Measurements from ENCODE around the gene TNPO3. TPM values are rescaled to one million over a fixed set of nuclear protein-coding genes. Genes with fewer than 3 reads are reported as not detected.
"Not testable (repeated sequence)": the region's sequence is repeated elsewhere in the genome, so short reads cannot be mapped to it uniquely, and the experiment has no call there.

TNPO3 gene
- total and polyA plus RNA-seq, 2 of the 4 experiments (the other 2 are of a cell fraction), result 24.2 to 77.2 TPM

- Histone ChIP-seq H3K4me3 (ENCODE audit: insufficient read depth, low read depth, low read length) (no peak overlapping the region), H3K9me1 (ENCODE audit: insufficient read depth, low read length) (no peaks in the 10 kb centered on the region), H3K27me3 (ENCODE audit: control insufficient read depth, insufficient read depth, low read length) (peaks cover 10% of the 10 kb centered on the region), H3K4me2 (ENCODE audit: low read depth, low read length) (no peak overlapping the region), H2AK9ac (replicated peaks; ENCODE audit: low read depth, low read length, poor library complexity) (no peak overlapping the region), H2BK5ac (ENCODE audit: low read depth, low read length, poor library complexity, severe bottlenecking) (no peak overlapping the region), H3K27ac (ENCODE audit: insufficient read depth, low read length) (no peak overlapping the region), H2BK120ac (ENCODE audit: low read depth, low read length) (no peak overlapping the region), H2BK20ac (ENCODE audit: low read depth, low read length) (no peak overlapping the region), H4K20me1 (ENCODE audit: insufficient read depth, low read length) (no peaks in the 10 kb centered on the region), H3K9ac (ENCODE audit: low read depth, low read length) (no peak overlapping the region), H3K56ac (ENCODE audit: extremely low read depth, insufficient read depth, low read length) (no peak overlapping the region), H3K4me1 (ENCODE audit: control insufficient read depth, insufficient read depth, low read length) (peaks cover 4% of the 10 kb centered on the region; the same call in 1 of the 2 replicates), H3K23ac (ENCODE audit: low read depth, low read length) (no peak overlapping the region), H4K91ac (ENCODE audit: insufficient read depth, low read depth, low read length) (no peak overlapping the region), H3K18ac (ENCODE audit: low read depth, low read length) (no peak overlapping the region), H3K79me1 (ENCODE audit: low read depth in 1 of 2, low read length in 2 of 2) (no peaks in the 10 kb centered on the region), H2AFZ (replicated peaks; ENCODE audit: low read length, poor library complexity) (no peak overlapping the region), H3K14ac (replicated peaks; ENCODE audit: low read depth, low read length) (no peak overlapping the region), H2AK5ac (ENCODE audit: low read depth, low read length) (no peak overlapping the region), H2BK15ac (ENCODE audit: low read depth, low read length) (no peak overlapping the region), H4K5ac (ENCODE audit: low read depth, low read length) (no peak overlapping the region), H3K36me3 (ENCODE audit: control insufficient read depth, insufficient read depth, low read length) (no peaks in the 10 kb centered on the region), H4K8ac (ENCODE audit: low read depth in 2 of 2, low read length in 2 of 2) (no peak overlapping the region), H3K4ac (ENCODE audit: low read depth, low read length) (no peak overlapping the region), H3K9me3 (ENCODE audit: control insufficient read depth, insufficient read depth, low read length) (no peaks in the 10 kb centered on the region)
- BruUV-seq (replicated peaks), result no TSS peak
- DNase-seq (no peak), ATAC-seq (ENCODE audit: low read depth) (no peak)
- CTCF ChIA-PET, result no interaction called here
- POLR2A ChIA-PET (ENCODE audit: unreplicated experiment), result no interaction called here
- intact Hi-C loops (cut with micrococcal nuclease) (no loop called here), in situ Hi-C loops (cut with MboI; ENCODE audit: low sequenced_read_pairs) (no loop called here), dilution Hi-C loops (cut with HindIII; ENCODE audit: low sequenced_read_pairs, unreplicated experiment) (no loop called here)
- WGBS, 2 experiments (ENCODE audit: extremely low coverage in 2 of 2, insufficient read length in 1 of 2), result no CpG with 5 or more reads among the region's 5 CpGs
- TF ChIP-seq MXI1 (IDR thresholded peaks at IDR 0.05; ENCODE audit: borderline replicate concordance, low read depth, low read length) (no peak), NFE2L2 (IDR thresholded peaks at IDR 0.05; ENCODE audit: low read depth, low read length) (no peak), RAD21 (IDR thresholded peaks at IDR 0.05; ENCODE audit: low read length) (no peak), USF2 (IDR thresholded peaks at IDR 0.05; ENCODE audit: low read depth, low read length) (no peak), POLR2A (IDR thresholded peaks at IDR 0.05; ENCODE audit: low read depth, low read length) (no peak), MAFK (IDR thresholded peaks at IDR 0.05; ENCODE audit: low read depth, low read length) (no peak), FOS (IDR thresholded peaks at IDR 0.05; ENCODE audit: low read depth, low read length) (no peak)
Observed at GRCh38 chr7:129067943-129068548, 13.1 kb upstream of the TNPO3 start.

- H4K8ac ChIP-seq (ENCODE audit: low read depth in 2 of 2, low read length in 2 of 2); in situ Hi-C loops (cut with MboI; ENCODE audit: low sequenced_read_pairs); POLR2A ChIA-PET (ENCODE audit: unreplicated experiment); H4K20me1 ChIP-seq (ENCODE audit: insufficient read depth, low read length); H2BK120ac ChIP-seq (ENCODE audit: low read depth, low read length); H3K79me1 ChIP-seq (ENCODE audit: low read depth in 1 of 2, low read length in 2 of 2); H3K4me3 ChIP-seq (ENCODE audit: insufficient read depth, low read depth, low read length); H3K4me1 ChIP-seq (ENCODE audit: control insufficient read depth, insufficient read depth, low read length); DNase-seq; H3K9ac ChIP-seq (ENCODE audit: low read depth, low read length); dilution Hi-C loops (cut with HindIII; ENCODE audit: low sequenced_read_pairs, unreplicated experiment); H3K27ac ChIP-seq (ENCODE audit: insufficient read depth, low read length); H3K14ac ChIP-seq (replicated peaks; ENCODE audit: low read depth, low read length); H4K5ac ChIP-seq (ENCODE audit: low read depth, low read length); H3K18ac ChIP-seq (ENCODE audit: low read depth, low read length); H3K56ac ChIP-seq (ENCODE audit: extremely low read depth, insufficient read depth, low read length); H4K91ac ChIP-seq (ENCODE audit: insufficient read depth, low read depth, low read length); BruUV-seq (replicated peaks); H3K27me3 ChIP-seq (ENCODE audit: control insufficient read depth, insufficient read depth, low read length); CTCF ChIA-PET; H3K4me2 ChIP-seq (ENCODE audit: low read depth, low read length); ATAC-seq (ENCODE audit: low read depth); H3K9me1 ChIP-seq (ENCODE audit: insufficient read depth, low read length); H2BK20ac ChIP-seq (ENCODE audit: low read depth, low read length); H2BK15ac ChIP-seq (ENCODE audit: low read depth, low read length); H3K36me3 ChIP-seq (ENCODE audit: control insufficient read depth, insufficient read depth, low read length); intact Hi-C loops (cut with micrococcal nuclease); H3K4ac ChIP-seq (ENCODE audit: low read depth, low read length); H3K9me3 ChIP-seq (ENCODE audit: control insufficient read depth, insufficient read depth, low read length); H2AFZ ChIP-seq (replicated peaks; ENCODE audit: low read length, poor library complexity); H2AK5ac ChIP-seq (ENCODE audit: low read depth, low read length); H2BK5ac ChIP-seq (ENCODE audit: low read depth, low read length, poor library complexity, severe bottlenecking); H3K23ac ChIP-seq (ENCODE audit: low read depth, low read length); H2AK9ac ChIP-seq (replicated peaks; ENCODE audit: low read depth, low read length, poor library complexity): not testable (repeated sequence)
- WGBS, 2 experiments (ENCODE audit: extremely low coverage in 2 of 2, insufficient read length in 1 of 2), result 40% methylated on average over 1 of the region's 4 CpGs; no CpG with 5 or more reads in 1 of the 2 experiments
Observed at GRCh38 chr7:129067132-129067561, 12.2 kb upstream of the TNPO3 start.
